ENCODE results near the gene COMT. TPM values are rescaled to one million over a fixed set of nuclear protein-coding genes. Genes with fewer than 3 reads are reported as not detected.

The COMT gene
- total RNA-seq, 4 donors from 2014 or later = 166 to 214 (median 180) TPM

DNA sequence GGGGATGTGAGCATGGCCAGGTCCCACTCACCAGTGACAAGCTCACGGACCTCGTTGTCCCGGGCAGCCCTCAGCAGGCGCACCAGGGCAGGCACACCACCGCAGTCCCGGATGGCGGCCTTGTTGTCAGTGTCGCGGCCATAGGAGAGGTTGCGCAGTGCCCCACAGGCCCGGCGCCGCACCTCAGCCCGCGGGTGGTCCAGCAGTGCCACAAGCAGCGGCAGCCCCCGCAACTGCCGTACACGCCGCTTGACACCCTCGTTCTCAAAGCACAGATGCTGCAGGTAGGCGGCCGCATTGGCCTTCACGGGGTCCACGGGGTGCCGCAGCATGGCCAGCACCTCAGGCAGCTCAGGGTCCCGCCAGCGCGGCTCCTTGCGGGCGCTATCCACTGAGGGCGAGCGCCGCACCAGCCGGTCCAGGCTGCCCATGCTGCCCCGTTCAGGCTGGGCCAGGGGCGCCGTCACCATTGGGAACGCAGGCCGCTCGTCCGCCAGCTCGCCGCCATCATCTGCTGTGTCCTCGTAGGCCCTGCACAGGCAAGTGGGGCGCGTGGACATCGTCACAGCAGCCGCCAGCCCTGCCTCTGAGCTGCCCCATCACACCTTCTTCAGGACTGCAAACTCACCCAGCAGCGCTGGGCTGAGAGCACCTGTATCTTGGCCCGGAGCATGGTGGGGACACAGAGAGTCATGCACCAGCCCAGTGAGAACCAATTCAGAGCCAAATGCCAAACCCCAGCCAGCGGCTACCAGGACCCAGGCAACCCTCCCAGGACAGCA, 38.3 kb downstream of the COMT start:
- no peak for ATAC-seq (ENCODE audit: low FRiP score)
- TF ChIP-seq, protein P1, sequence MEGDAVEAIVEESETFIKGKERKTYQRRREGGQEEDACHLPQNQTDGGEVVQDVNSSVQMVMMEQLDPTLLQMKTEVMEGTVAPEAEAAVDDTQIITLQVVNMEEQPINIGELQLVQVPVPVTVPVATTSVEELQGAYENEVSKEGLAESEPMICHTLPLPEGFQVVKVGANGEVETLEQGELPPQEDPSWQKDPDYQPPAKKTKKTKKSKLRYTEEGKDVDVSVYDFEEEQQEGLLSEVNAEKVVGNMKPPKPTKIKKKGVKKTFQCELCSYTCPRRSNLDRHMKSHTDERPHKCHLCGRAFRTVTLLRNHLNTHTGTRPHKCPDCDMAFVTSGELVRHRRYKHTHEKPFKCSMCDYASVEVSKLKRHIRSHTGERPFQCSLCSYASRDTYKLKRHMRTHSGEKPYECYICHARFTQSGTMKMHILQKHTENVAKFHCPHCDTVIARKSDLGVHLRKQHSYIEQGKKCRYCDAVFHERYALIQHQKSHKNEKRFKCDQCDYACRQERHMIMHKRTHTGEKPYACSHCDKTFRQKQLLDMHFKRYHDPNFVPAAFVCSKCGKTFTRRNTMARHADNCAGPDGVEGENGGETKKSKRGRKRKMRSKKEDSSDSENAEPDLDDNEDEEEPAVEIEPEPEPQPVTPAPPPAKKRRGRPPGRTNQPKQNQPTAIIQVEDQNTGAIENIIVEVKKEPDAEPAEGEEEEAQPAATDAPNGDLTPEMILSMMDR (IDR thresholded peaks at IDR 0.05) = no peak
- no peak for DNase-seq (ENCODE audit: low spot score)

DNA sequence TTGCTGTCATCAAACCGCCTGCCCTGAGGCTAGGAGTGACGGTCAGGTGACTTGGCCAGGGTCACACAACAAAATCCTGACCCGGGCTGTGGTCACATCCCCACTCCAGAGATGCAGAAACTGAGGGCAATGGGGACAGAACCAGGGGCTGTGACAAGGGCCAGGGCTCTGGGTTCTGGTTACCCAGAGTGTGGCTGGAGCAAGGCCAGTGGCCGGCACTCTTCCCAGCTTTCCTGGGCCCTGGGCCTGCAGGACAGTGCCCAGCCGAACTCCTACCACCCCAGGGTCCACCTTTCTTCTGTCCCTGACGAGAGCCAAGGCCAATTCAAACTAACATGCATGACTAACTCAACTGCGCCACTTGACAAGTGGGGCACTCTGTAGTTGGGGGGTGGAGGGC, 39.2 kb downstream of the COMT start:
- DNase-seq (ENCODE audit: low spot score) = no peak
- no peak for ATAC-seq (ENCODE audit: low FRiP score)
- TF ChIP-seq, protein P1 (IDR thresholded peaks at IDR 0.05) = no peak

DNA sequence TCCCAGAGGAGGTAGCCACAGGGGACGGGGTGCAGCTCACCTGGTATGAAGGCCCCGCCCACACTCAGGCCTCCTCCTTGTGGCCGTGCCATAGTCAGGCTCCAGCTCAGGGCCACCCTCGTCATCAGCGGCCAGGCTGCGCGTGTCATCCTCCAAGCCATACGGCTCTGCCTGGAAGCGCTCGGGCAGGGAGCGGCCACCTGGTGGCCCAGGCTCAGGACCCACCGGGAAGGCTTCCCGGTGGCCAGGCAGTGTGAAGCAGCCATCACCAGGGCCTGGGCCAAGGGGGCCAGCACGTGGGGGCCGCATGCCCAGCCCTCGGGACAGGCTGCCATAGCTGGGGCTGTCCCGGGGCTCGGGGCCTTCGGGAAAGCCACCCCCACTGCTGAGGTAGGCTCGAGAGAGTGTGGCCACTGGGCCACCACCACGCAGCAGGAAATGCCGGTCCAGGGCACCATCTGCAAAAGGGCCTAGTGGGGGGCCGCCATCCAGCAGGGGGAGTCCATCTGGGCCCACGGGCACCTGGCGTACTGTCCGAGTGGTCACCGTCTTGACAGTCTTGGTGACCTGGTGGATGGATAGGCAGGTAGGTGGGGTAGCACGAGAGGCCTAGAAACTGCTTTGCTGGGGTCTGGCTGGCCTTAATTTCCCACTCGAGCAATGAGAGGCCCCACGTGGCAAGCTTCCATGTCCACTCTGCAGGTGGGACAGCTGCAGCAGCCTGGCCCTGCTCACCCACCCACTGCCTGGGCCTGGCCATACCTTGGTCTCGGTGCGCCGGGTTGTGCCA, 39.8 kb downstream of the COMT start:
- TF ChIP-seq, protein P1 (IDR thresholded peaks at IDR 0.05) = no peak
- DNase-seq (ENCODE audit: low spot score) = no peak
- ATAC-seq (ENCODE audit: low FRiP score) = no peak

DNA sequence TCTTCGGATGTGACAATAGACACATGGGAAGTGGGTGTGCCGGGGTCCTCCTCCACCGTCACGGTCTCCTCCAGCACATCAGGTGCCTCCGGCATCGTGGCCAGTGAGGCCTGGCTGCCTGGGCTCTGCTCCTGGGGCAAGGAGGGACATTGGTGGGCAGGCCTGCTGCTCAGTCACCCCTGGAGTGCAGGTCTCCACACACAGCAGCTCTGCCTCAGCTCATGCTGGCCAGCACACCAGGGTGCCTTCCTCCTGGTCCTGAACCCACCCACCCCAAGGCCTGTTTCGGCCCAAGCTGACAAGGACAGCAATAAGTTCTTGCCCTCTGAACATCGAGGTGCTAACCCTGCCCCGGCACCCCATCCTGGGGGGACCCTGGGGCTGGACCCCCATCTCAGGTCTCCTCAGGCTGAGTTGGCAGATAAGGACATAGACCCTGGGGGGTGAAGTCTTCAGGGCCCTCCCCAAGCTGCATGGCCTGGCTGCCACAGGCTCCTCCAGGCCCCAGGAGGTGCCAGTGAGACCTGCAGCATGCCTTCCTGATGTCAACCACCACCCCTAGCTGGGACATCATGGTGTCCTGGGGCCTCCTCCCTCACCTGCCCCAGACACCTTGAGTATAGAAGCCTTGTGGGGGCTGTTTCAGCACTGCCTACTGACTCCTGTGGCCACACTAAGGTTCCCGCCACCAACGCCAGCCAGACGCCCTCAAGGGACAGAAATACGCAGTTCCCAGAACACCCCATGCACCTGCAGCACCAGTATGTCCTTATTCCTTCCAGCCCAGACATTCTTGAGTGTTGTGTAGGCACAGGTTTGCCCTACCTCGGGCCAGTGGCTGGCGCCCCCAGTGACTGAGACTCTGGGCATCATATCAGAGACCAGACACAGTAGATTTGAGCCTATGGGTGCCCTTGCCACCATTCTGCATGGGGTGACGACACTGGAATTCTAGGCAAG, 40.7 kb downstream of the COMT start:
- ATAC-seq (ENCODE audit: low FRiP score) (no peak), DNase-seq (ENCODE audit: low spot score) (no peak)
- TF ChIP-seq, protein P1 (IDR thresholded peaks at IDR 0.05) = no peak

DNA sequence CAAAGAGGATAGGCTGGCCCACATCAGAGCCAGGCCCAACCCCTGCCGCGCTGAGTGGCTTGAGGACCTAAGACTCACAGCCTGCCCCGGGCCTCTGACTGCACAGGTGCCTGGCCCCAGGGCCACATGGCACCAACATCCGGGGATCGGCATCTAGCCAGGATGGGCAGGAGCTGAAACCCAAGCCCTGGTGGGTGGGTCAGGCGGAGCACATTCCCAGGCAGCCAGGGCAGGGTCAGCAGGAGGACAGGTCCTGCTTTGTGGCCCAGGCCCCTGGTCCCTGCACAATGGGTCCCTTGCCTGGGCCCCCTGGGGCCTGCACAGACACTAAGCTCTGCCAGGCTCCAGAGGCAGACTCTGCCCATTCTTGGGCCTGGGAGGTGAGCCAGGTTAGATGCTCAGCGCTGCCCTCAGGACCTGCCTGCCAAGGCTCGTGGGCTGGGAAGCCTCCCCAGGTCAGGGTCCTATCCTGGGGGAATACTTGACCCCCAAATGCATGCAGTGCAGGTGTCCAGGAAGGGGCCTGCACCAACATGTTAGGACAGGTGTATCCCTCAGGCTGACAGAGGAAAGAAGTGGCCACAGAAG, 41.5 kb downstream of the COMT start:
- TF ChIP-seq, protein P1 (IDR thresholded peaks at IDR 0.05) = no peak
- DNase-seq (ENCODE audit: low spot score) (no peak), ATAC-seq (ENCODE audit: low FRiP score) (no peak)

DNA sequence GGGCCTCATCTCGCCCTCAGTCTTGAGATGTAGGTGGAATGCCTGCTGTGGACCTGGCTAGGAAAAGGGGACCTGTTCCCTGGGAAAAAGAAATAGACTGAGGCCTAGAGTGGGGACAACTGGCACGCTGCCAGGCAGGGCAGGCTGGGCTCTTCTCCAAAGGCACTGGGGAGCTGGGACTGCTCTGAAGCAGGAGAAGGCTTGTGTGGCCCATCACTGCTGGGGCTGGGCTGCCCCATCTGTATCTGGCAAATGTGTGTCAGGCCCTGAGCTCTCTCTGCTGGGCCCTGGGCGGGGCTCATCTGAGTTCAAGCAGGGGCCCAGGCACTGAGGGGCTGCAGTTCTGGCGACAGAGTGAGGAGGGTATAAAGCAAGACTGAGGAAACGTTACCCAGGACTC, 42.2 kb downstream of the COMT start:
- DNase-seq (ENCODE audit: low spot score) (no peak), ATAC-seq (ENCODE audit: low FRiP score) (no peak)
- TF ChIP-seq, protein P1 (IDR thresholded peaks at IDR 0.05) = no peak
